AG20443 (cell line): ENCODE data around the gene PPFIA2.

Experiments used
- DNase-seq: peaks from one replicate; pipeline ENCODE4 v3.0.0; 2012; ENCODE audit warnings: low spot score, mixed read lengths

The PPFIA2 gene

GRCh38 chr12:81450920-81451739, 308.0 kb downstream of the PPFIA2 start:
- peak; percentile 62 for DNase-seq

- no peak for DNase-seq
These were observed 317.5 kb downstream of the PPFIA2 start for GRCh38 chr12:81441629-81442028.

GRCh38 chr12:81440001-81440400, 319.1 kb downstream of the PPFIA2 start:
- DNase-seq = no peak

- no peak for DNase-seq
These were observed 319.8 kb downstream of the PPFIA2 start for GRCh38 chr12:81439344-81439743.

GRCh38 chr12:81417056-81417455, 342.1 kb downstream of the PPFIA2 start:
- no peak for DNase-seq

GRCh38 chr12:81416571-81416970, 342.6 kb downstream of the PPFIA2 start:
- DNase-seq = no peak

GRCh38 chr12:81414441-81414840, 344.7 kb downstream of the PPFIA2 start:
- no peak for DNase-seq

GRCh38 chr12:81412940-81413339, 346.2 kb downstream of the PPFIA2 start:
- no peak for DNase-seq

GRCh38 chr12:81403348-81403747, 355.8 kb downstream of the PPFIA2 start:
- DNase-seq = no peak

- no peak for DNase-seq
These were observed 357.9 kb downstream of the PPFIA2 start for GRCh38 chr12:81401241-81401640.

GRCh38 chr12:81400024-81400423, 359.1 kb downstream of the PPFIA2 start:
- DNase-seq = no peak

- DNase-seq = no peak
These were observed 363.7 kb downstream of the PPFIA2 start for GRCh38 chr12:81395431-81395830.

GRCh38 chr12:81389550-81390099, 369.5 kb downstream of the PPFIA2 start:
- DNase-seq = no peak

GRCh38 chr12:81386101-81386500, 373.0 kb downstream of the PPFIA2 start:
- DNase-seq = no peak

GRCh38 chr12:81381951-81382350, 377.2 kb downstream of the PPFIA2 start:
- no peak for DNase-seq

GRCh38 chr12:81378601-81379285, 380.4 kb downstream of the PPFIA2 start:
- no peak for DNase-seq

GRCh38 chr12:81377771-81378170, 381.4 kb downstream of the PPFIA2 start:
- no peak for DNase-seq

- no peak for DNase-seq
These were observed 383.2 kb downstream of the PPFIA2 start for GRCh38 chr12:81375969-81376368.

GRCh38 chr12:81370456-81370855, 388.7 kb downstream of the PPFIA2 start:
- DNase-seq = no peak

GRCh38 chr12:81369175-81369574, 390.0 kb downstream of the PPFIA2 start:
- no peak for DNase-seq

- no peak for DNase-seq
These were observed 393.9 kb downstream of the PPFIA2 start for GRCh38 chr12:81365284-81365683.

GRCh38 chr12:81360916-81361315, 398.2 kb downstream of the PPFIA2 start:
- no peak for DNase-seq

GRCh38 chr12:81359736-81360135, 399.4 kb downstream of the PPFIA2 start:
- no peak for DNase-seq
